Effector memory CD8-positive, alpha-beta T cell (primary cell): Measurements from ENCODE around the gene EVA1C.
"Not testable (repeated sequence)": the region's sequence is repeated elsewhere in the genome, so short reads cannot be mapped to it uniquely, and the experiment has no call there.

Source experiments
- ATAC-seq: fragments of 150-1000 bp; cut with Tn5 transposase; replicated peaks from 2 replicates; pipeline ENCODE4 v1.10.0; 2021; ENCODE audit warnings: mild to moderate bottlenecking, moderate library complexity
- DNase-seq, 3 experiments: peaks; one replicate each; pipeline ENCODE4 v3.0.0; 2021
- H3K27ac Mint-ChIP-seq, 2 donors: one replicate each; pipeline ENCODE4 v1.8.0; 2022; ENCODE audit warnings: mild to moderate bottlenecking in 2 of 2, mixed read lengths in 2 of 2, moderate library complexity in 2 of 2
- H3K27me3 Mint-ChIP-seq, 2 donors: one replicate each; pipeline ENCODE4 v1.8.0; 2022; ENCODE audit warnings: mixed read lengths in 2 of 2
- H3K36me3 Mint-ChIP-seq: one replicate; pipeline ENCODE4 v1.8.0; 2022; ENCODE audit warnings: mild to moderate bottlenecking, moderate library complexity, mixed read lengths; ENCODE audit not compliant: insufficient read depth
- H3K4me1 Mint-ChIP-seq, 2 donors: one replicate each; pipeline ENCODE4 v1.8.0; 2022; ENCODE audit warnings: low read depth in 2 of 2, mixed read lengths in 2 of 2
- H3K4me3 Mint-ChIP-seq, 2 donors: one replicate each; pipeline ENCODE4 v1.8.0; 2022; ENCODE audit warnings: mild to moderate bottlenecking in 2 of 2, mixed read lengths in 2 of 2, moderate library complexity in 2 of 2
- H3K9me3 Mint-ChIP-seq, 2 donors: one replicate each; pipeline ENCODE4 v1.8.0; 2022; ENCODE audit warnings: mixed read lengths in 2 of 2

EVA1C gene

DNA sequence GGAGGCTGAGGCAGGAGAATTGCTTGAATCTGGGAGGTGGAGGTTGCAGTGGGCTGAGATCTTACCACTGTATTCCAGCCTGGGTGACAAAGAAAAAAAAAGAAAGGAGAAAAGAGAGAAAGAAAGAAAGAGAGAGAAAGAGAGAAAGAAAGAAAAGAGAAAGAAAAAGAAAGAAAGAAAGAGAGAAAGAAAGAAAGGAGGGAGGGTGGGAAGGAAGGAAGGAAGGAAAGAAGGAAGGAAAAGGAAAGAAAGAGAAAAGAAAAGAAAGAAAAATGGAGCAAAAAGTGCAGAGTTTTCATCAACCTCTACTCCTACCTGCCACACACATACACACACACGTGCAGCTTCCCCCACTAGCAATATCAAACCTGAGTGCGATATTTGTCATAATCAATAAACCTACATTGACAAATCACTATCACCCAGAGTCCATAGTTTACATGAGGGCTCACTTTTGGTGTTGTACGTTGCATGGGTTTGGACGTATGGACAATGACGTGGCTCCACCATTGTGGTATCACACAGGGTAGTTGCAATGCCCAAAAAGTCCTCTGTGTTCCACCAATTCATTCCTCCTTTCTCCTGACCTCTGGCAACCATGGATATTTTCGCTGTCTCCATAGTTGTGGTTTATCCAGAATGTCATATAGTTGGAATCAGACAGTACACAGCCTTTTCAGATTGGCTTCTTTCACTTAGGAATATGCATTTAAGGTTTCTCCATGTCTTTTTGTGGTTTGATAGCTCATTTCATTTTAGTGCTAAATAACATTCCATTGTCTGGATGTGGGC is 36.5 kb downstream of the EVA1C start:
- ATAC-seq (no peak), DNase-seq (no peak)
- Mint-ChIP-seq H3K4me3 (no peak overlapping the region), H3K36me3 (no peaks in the 10 kb centered on the region), H3K4me1 (peaks cover 18 to 22% of the 10 kb centered on the region in 2 donors), H3K27ac (peak overlapping the region in 1 of 2 donors; percentile 93), H3K9me3 (peaks cover 0 to under 1% of the 10 kb centered on the region in 2 donors), H3K27me3 (no peaks in the 10 kb centered on the region)

- H3K27me3 Mint-ChIP-seq, DNase-seq, ATAC-seq, H3K9me3 Mint-ChIP-seq, H3K4me3 Mint-ChIP-seq, H3K36me3 Mint-ChIP-seq: not testable (repeated sequence)
- H3K4me1 Mint-ChIP-seq = peaks cover 22 to 31% of the 10 kb centered on the region in 2 donors
- H3K27ac Mint-ChIP-seq = peak overlapping the region in 1 of 2 donors; percentile 57
Observed at GRCh38 chr21:32450881-32451701, 38.6 kb downstream of the EVA1C start.

GRCh38 chr21:32452191-32452590 is 39.7 kb downstream of the EVA1C start:
- not testable (repeated sequence) for ATAC-seq, DNase-seq, H3K4me3 Mint-ChIP-seq, H3K27me3 Mint-ChIP-seq, H3K9me3 Mint-ChIP-seq, H3K36me3 Mint-ChIP-seq
- Mint-ChIP-seq H3K27ac (peak overlapping the region; percentile 28 to 35), H3K4me1 (peaks cover 18 to 37% of the 10 kb centered on the region in 2 donors)

DNA sequence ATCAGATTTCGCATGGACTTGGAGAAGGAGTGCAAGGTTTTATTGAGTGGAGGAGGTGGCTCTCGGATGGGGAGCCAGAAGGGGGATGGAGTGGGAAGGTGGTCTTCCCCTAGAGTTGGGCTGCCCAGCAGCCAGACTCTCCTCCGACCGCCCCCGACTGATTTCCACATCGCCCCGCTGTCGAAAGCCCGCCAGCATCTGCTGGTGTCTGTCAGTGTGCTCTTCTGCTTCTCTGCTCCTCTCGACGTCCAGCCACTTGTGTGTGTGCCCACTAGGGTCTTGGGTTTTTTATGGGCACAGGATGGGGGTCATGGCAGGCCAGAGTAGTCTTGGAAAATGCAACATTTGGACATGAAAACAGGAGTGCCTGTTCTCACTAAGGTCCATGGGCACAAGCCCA is 40.1 kb downstream of the EVA1C start:
- H3K4me3 Mint-ChIP-seq = no peak overlapping the region
- ATAC-seq (no peak), DNase-seq (no peak)
- H3K27me3 Mint-ChIP-seq = no peaks in the 10 kb centered on the region
- H3K9me3 Mint-ChIP-seq = no peaks in the 10 kb centered on the region
- peaks cover 18 to 37% of the 10 kb centered on the region in 2 donors for H3K4me1 Mint-ChIP-seq
- peak overlapping the region; percentile 28 to 35 for H3K27ac Mint-ChIP-seq
- peaks cover 3% of the 10 kb centered on the region for H3K36me3 Mint-ChIP-seq

- Mint-ChIP-seq H3K4me1 (peaks cover 7 to 21% of the 10 kb centered on the region in 2 donors), H3K9me3 (no peaks in the 10 kb centered on the region), H3K27ac (peak overlapping the region in 1 of 2 donors; percentile 32), H3K36me3 (peaks cover 12% of the 10 kb centered on the region), H3K27me3 (no peaks in the 10 kb centered on the region), H3K4me3 (no peak overlapping the region)
- ATAC-seq (no peak), DNase-seq (no peak)
Observed at GRCh38 chr21:32455548-32455947, 43.0 kb downstream of the EVA1C start.

GRCh38 chr21:32456497-32456918 is 44.0 kb downstream of the EVA1C start:
- H3K4me1 Mint-ChIP-seq = peaks cover 11 to 23% of the 10 kb centered on the region in 2 donors
- no peak for ATAC-seq
- H3K4me3 Mint-ChIP-seq = no peak overlapping the region
- peak overlapping the region; percentile 32 to 41 for H3K27ac Mint-ChIP-seq
- no peaks in the 10 kb centered on the region for H3K9me3 Mint-ChIP-seq
- H3K36me3 Mint-ChIP-seq = peaks cover 15% of the 10 kb centered on the region
- H3K27me3 Mint-ChIP-seq = no peaks in the 10 kb centered on the region
- DNase-seq = no peak

- no peaks in the 10 kb centered on the region for H3K9me3 Mint-ChIP-seq
- H3K4me3 Mint-ChIP-seq = no peak overlapping the region
- no peak overlapping the region for H3K27ac Mint-ChIP-seq
- H3K27me3 Mint-ChIP-seq = no peaks in the 10 kb centered on the region
- no peak for ATAC-seq
- H3K36me3 Mint-ChIP-seq = peaks cover 15% of the 10 kb centered on the region
- no peak for DNase-seq
- peaks cover 10 to 22% of the 10 kb centered on the region in 2 donors for H3K4me1 Mint-ChIP-seq
Observed at GRCh38 chr21:32457360-32457840, 44.9 kb downstream of the EVA1C start.

DNA sequence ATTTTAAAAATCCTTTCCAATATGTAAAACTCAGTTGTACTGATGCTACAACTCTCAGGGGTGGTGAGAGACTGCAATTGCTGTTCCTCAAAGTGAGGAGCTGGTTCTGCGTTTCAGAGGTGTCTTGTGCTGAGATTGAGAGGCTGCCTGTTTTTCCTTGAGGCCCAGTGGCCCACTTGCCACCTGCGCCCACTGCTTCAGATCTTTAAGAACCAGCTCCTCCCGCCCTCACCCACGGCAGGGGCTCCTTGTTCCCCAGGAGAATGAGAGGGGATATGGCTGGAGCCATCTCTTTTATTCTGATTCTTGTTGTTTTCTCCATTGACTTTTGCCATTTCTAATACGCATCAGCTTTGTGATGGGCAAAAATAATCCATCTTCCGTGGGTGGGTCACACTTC is 45.5 kb downstream of the EVA1C start:
- Mint-ChIP-seq H3K36me3 (peaks cover 15% of the 10 kb centered on the region), H3K4me1 (peaks cover 10 to 22% of the 10 kb centered on the region in 2 donors), H3K9me3 (no peaks in the 10 kb centered on the region), H3K27me3 (no peaks in the 10 kb centered on the region), H3K27ac (no peak overlapping the region), H3K4me3 (no peak overlapping the region)
- ATAC-seq (no peak), DNase-seq (no peak)

- Mint-ChIP-seq H3K9me3 (no peaks in the 10 kb centered on the region), H3K4me1 (peaks cover 10 to 20% of the 10 kb centered on the region in 2 donors), H3K27me3 (no peaks in the 10 kb centered on the region), H3K27ac (no peak overlapping the region), H3K4me3 (no peak overlapping the region), H3K36me3 (peaks cover 15% of the 10 kb centered on the region)
- DNase-seq (no peak), ATAC-seq (no peak)
Observed at GRCh38 chr21:32459972-32460371, 47.5 kb downstream of the EVA1C start.

GRCh38 chr21:32461503-32461902 is 49.0 kb downstream of the EVA1C start:
- DNase-seq (no peak), ATAC-seq (no peak)
- H3K4me3 Mint-ChIP-seq = no peak overlapping the region
- H3K27me3 Mint-ChIP-seq = no peaks in the 10 kb centered on the region
- no peak overlapping the region for H3K27ac Mint-ChIP-seq
- peaks cover 16% of the 10 kb centered on the region for H3K36me3 Mint-ChIP-seq
- H3K4me1 Mint-ChIP-seq = peaks cover 5 to 9% of the 10 kb centered on the region in 2 donors
- H3K9me3 Mint-ChIP-seq = no peaks in the 10 kb centered on the region

- not testable (repeated sequence) for H3K27me3 Mint-ChIP-seq, H3K4me3 Mint-ChIP-seq, ATAC-seq, H3K4me1 Mint-ChIP-seq, H3K9me3 Mint-ChIP-seq, H3K27ac Mint-ChIP-seq, DNase-seq
- H3K36me3 Mint-ChIP-seq = peaks cover 16% of the 10 kb centered on the region
Observed at GRCh38 chr21:32462564-32462963, 50.1 kb downstream of the EVA1C start.

DNA sequence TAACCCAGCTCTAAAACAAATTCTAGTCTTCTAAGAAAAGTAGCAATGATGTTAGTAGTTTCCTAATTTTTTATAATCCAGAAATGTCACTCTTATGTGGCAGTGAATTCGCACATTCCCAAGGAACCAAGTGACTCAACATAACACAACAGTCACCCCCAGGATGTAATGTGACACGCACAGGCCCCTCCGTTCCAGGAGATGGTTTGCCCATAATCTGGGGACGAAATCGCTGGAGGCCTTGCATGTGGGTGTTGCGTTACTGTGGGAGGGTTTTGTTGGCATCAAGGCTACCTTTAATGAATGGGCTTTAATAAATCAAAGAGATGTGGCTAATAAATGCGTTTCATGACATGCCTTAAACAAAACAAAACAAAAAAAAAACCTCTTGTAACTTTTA is 50.9 kb downstream of the EVA1C start:
- no peak for DNase-seq
- no peak overlapping the region for H3K27ac Mint-ChIP-seq
- no peaks in the 10 kb centered on the region for H3K9me3 Mint-ChIP-seq
- H3K36me3 Mint-ChIP-seq = peaks cover 14% of the 10 kb centered on the region
- peaks cover 5 to 6% of the 10 kb centered on the region in 2 donors for H3K4me1 Mint-ChIP-seq
- no peak for ATAC-seq
- H3K27me3 Mint-ChIP-seq = no peaks in the 10 kb centered on the region
- no peak overlapping the region for H3K4me3 Mint-ChIP-seq

GRCh38 chr21:32463889-32464300 is 51.4 kb downstream of the EVA1C start:
- DNase-seq = no peak
- H3K36me3 Mint-ChIP-seq = peaks cover 11% of the 10 kb centered on the region

More at GRCh38 chr21:32463889-32464300, 51.4 kb downstream of the EVA1C start:
- H3K4me1 Mint-ChIP-seq = peaks cover 5 to 6% of the 10 kb centered on the region in 2 donors
- no peak overlapping the region for H3K27ac Mint-ChIP-seq
- no peaks in the 10 kb centered on the region for H3K27me3 Mint-ChIP-seq
- ATAC-seq = no peak
- H3K9me3 Mint-ChIP-seq = no peaks in the 10 kb centered on the region
- no peak overlapping the region for H3K4me3 Mint-ChIP-seq
